C1 segment of cervical spinal cord (tissue), 14 donors: Measurements from ENCODE around the gene KIF1A.
"Not testable (repeated sequence)": the region's sequence is repeated elsewhere in the genome, so short reads cannot be mapped to it uniquely, and the experiment has no call there.

Experiments used
- DNase-seq, 14 donors: peaks; one replicate each; lab custom pipeline; 2025; lab: John Stamatoyannopoulos, UW

KIF1A gene

DNA sequence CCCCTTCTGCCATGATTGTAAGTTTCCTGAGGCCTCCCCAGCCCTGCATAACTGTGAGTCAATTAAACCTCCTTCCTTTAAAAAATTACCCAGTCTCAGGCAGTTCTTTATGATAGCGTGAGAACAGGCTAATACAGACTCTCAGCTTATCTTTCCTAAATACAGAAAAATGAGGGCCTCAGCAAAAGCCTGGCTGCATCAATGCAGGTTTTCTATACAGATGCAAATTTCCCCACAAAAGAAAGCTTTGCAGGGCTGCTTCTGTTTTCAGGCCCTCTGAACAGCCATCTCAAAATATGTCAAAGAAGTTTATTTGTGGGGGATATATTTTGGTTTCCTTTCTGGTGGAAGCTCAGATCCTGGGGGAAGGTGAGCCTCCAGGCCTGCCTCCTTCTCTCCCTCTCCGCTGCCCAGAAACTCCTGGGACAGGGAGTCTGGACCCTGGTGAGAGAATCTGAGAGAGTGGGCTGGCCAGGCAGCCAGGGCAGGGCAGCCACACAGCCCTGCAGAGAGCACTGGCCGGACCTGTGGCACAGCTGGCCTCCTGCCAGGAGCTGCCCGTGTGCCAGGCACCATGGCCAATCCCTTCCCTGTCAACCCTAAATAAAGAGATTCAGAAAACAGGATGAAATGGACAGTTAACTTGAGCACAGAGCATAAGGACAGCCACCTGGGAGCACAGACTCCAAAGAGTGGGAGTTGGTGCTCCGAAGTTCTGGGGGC lies 27.0 kb upstream of the KIF1A start:
- peak in 2 of 14 donors; percentile 18 to 31 for DNase-seq

DNA sequence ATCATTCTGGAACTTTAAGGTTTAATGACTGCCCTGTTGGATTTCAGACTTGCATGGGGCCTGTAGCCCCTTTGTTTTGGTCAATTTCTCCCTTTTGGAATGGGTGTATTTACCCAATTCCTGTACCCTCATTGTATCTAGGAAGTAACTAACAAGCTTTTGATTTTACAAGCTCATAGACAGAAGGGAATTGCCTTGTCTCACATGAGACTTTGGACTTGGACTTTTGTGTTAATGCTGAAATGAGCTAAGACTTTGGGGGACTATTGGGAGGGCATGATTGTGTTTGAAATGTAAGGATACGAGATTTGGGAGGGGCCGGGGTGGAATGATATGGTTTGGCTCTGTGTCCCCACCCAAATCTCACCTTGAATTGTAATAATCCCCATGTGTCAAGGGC lies 26.3 kb upstream of the KIF1A start:
- not testable (repeated sequence) for DNase-seq

DNA sequence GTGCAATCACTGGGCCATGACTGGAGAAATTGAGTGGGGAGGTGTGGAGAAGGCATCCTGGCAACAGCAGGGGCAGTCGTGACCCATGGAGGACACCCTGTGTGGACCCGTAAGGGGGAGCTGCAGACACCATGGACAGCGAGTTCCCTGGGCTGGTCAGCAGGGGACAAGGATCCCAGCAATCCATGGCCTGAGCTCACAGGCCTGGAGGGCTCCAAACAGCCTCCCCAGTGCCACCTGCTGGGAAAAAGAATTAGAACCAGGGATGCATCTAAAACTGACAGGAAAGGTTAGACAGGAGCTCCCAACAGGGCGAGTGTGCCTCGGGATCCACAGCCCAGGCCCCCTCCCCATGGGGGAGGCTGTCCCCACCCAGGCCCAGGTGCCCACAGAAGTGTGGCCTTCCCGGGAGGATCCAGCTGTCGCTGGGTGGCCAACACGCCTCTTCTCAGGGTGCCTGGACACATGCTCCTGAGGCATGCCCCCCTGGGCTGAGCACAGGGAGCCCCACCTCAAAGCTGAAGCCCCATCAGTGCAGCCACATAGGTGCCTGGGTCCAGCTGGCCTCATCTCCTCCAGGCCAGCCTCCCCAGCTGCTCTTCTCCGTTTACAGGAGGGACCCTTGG lies 20.5 kb upstream of the KIF1A start:
- DNase-seq: peak in 11 of 14 donors; percentile 21 to 72 (median 49)

DNA sequence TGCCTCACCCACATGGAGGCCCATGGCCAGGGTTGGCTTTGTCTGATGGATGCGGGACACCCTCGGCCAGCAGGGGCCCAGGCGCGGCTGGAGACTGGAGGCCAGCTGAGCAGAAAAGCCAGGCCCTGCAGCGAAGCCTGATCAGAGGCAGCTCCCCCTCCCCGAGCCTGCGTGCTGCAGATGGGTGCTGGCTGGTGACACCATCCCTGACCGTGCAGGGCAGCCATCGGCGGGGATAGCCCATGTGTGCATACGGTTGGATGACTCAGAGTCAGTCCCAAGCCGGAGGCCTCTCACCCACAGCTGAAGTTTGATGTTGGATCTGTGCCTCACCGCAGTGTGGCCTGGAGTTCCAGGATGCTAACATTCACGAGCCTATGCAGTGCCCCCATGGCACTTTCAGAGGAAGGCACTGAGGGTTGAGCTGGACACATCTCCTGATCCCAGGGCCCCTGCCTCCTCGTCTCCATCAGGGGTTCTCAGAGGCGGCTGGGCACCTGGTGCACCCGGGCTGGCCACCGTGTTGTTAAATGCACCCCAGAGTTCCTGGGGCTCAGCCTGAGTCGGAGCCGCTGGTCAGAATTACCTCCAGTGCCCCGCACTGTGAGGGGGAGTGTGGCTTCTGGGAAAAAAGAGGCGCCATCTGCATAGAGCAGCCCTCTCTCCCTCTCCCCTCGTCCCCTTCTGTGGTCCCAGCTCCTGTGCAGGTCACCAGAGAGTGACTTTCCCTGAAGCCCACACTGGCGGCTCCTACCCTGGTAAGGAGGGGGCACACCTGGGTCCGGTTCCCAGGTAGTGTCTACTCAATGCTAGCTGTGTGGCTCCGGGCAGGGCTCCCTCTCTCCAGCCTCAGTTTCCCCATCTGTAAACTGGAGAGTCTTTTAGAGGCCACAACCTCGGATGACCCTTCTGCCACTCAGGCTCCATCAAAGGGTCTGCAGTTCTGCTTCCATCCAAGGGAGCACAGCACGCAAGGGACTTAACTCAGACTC lies 19.4 kb upstream of the KIF1A start:
- DNase-seq: no peak

DNA sequence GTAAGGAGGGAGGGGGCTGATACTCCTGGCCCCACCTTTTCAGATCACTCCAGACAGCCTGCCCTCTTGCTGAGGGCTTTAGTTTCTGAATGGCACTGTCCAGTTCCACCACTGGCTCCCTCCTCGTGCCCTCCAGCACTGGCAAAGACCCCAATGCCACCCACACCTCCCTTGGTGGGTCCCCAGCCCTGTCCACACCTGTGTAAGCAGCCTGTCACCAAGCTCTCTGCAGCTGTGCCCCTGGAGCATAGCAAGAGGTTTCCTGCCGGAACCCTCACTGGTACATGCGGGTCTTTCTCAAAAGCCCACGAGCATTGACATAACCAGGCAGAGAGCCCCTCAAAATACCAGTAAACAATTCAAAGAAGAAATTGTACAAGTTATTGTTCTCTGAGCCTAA lies 17.6 kb upstream of the KIF1A start:
- DNase-seq: no peak

DNA sequence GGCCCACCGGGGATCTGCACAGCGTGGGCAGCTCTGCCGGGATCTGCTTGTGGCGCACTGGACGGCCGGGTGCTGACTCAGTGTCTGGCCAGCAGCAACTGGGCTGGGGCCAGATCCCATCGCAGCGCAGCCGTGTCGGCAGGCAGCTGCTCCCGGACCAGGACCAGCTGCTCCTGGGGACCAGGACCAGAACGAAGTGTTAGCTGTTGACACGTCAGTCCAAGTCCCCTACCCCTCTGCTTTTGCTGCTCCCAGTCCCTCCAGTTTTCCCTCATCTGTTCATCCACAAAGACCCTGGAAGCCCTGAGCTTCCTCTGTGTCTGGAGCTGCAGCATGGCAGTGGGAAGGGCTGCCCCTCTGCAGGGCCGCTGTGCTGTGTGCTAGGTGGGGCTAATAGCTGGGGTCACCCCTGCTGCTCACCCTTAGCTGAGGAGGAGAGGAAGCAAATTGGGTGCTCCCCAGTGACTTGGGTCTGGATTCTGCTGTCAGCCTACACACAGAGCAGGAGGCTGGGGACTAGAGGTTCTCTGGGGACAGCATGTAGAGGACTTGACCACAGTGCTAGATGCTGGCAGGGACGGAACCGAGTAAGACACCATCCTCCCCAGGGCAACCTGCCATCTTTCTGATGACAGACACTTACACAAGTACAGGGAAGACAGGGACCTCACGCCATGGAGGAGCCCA lies 16.9 kb upstream of the KIF1A start:
- DNase-seq: peak in 6 of 14 donors; percentile 15 to 76 (median 34)

DNA sequence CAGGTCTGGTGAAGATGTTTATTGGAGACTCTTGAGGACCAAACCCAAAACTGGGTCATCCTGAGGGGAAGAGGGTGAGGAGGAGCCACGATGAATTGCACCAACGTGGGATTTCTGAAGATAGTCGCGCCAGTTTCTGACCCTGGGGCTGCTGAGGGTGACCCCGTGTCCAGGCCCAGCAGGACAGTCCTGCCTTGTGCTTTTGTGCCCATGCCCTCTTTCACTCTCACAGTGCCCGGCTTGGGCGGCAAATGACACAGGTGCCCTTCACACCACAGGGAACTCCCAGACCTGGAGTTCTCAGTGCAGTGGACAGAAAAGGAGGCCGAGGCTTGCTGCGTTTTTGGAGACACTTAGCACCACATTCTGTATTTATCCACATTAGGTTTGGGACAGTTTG lies 15.5 kb upstream of the KIF1A start:
- no peak for DNase-seq

DNA sequence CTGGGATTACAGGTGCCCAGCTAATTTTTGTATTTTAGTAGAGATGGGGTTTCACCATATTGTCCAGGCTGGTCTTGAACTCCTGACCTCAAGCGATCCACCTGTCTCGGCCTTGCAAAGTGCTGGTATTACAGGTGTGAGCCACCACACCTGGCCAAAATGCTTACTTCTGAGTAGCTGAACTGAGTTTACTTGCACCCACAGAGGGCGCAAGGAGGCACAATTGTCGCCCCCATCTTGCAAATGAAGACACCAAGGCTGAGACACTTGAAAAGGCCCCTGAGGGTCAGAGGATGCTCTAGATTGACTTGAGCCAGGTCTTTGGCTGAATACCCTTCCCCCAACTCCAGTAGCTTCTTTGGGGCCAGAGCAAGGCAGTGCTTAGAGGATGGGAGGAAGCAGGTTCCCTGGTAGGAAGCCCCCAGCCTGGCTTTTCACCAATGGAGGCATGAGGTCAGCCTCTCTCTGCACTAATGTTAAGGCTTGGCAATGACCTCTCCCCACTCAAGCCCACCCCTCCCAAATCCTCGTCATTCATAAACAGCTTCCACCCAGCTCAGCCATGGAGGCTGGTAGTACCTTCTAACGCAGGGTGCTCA lies 14.5 kb upstream of the KIF1A start:
- DNase-seq: no peak

DNA sequence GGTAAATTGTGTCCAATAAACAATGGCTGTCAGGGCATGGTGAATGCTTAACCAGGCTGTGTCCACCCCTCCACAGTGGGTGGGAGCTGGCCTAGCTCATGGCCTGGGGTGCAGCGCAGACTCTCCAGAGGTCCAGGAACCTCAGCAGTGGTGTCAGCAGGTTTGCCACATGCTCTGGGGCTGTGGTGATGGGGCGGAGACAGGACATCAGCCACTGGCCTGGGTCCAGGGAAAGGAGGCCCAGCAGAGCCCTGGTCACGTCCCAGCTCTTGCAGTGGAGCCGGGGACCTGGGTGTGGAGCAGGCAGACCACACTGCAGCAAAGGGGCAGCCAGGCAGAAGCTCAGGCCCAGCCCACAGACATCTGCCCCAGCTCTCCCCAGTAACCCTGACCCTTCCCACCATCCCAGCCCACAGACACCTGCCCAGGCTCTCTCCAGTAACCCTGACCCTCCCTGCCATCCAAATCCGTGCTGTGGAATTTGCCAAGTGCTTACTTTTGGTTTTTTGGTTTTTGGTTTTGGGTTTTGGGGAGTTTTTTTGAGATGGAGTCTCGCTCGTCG lies 13.8 kb upstream of the KIF1A start:
- no peak for DNase-seq

DNA sequence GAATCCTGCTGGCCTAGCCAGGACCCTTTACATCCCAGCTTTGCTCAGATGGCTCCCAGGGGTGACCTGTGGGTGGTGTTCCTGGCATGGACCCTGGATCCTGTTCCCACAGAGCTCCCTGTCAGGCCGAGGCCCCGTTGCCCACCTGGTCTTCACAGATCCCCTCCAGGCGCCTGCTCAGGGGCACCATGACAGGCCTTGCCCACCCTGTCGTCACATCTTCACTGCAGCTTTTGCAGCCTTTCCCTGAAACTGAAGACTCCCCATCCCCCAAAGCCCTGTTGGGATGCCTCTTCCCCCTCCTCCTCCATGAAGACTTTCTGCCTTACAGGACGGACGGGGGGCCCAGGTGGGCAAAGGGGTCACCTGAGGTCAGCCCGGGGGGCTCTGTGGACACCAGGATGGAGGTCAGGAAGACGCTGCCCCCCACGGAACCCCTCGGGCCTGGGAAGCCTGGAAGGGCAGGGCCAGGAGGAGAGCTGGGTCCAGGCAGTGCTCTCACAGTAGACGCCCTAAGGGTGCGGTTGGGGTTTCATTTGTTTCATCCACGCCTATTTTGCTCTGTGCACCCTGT lies 13.0 kb upstream of the KIF1A start:
- peak in 1 of 14 donors; percentile 61 for DNase-seq

DNA sequence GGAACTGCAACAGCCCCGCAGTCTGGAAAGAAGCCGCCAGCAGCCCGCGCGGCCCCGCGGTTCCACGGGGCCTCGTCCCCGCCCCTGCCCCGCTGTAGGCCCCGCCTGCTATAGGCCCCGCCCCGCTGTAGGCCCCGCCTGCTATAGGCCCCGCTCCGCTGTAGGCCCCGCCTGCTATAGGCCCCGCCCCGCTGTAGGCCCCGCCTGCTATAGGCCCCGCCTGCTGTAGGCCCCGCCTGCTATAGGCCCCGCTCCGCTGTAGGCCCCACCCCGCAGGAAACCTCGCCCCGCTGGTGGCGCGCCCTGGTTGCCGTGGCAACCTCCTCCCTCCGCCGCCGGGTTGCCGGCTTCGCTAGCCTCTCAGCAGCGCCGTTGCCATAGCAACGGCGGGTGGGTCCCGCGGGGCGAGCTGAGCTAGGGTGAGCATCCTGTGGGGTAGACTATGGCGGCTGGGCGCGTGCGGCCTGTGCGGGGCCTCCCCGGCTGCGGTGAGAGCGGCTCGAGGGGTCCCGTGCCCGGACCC lies 12.2 kb upstream of the KIF1A start:
- peak; percentile 8 to 98 (median 80) for DNase-seq

DNA sequence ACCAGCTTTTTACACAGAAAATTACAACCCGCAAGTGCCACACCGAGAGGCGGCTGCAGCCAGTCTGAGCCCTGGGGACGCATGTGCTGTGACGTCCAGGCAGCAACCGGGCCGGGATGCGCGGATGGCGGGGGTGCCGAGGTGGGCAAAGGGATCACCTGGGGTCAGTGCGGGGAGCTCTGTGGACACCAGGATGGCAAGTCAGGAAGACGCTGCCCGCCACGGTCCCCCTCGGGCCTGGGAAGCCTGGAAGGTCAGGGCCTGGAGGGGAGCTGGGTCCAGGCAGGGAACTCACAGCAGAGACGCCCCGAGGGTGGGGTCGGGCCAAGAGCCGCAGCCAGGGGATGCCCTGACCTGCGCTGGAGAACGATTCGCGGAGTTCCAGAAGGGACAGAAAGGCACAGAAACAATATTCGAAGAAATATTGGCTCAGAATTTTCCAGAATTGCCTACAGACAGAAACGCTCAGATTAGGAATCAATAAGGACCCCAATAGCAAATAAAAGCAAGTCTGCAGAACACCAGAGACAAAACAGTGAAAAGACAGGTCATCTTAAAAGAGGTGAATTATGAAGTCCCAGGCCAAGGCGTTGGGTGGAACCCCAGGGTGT lies 11.7 kb upstream of the KIF1A start:
- DNase-seq: peak in 2 of 14 donors; percentile 21 to 56

DNA sequence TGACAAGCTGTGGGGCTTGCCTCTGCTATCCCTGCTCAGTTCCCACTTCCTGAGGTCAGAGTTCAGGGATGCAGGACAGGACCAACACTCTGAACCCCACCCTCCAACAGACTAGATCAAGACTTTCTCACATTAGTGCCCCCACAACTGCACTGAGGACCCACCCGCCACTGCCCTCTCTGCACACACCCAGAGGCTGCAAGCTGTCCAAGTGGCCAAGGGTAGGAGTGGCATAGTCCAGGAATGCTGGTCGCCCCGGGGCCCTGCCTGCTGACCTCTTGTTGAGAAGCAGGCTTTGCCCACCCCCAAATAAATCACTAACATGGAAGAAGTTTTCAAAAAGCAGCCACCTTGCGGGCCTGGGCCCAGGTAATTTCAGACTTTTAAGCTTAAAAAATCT lies 5.5 kb upstream of the KIF1A start:
- no peak for DNase-seq

DNA sequence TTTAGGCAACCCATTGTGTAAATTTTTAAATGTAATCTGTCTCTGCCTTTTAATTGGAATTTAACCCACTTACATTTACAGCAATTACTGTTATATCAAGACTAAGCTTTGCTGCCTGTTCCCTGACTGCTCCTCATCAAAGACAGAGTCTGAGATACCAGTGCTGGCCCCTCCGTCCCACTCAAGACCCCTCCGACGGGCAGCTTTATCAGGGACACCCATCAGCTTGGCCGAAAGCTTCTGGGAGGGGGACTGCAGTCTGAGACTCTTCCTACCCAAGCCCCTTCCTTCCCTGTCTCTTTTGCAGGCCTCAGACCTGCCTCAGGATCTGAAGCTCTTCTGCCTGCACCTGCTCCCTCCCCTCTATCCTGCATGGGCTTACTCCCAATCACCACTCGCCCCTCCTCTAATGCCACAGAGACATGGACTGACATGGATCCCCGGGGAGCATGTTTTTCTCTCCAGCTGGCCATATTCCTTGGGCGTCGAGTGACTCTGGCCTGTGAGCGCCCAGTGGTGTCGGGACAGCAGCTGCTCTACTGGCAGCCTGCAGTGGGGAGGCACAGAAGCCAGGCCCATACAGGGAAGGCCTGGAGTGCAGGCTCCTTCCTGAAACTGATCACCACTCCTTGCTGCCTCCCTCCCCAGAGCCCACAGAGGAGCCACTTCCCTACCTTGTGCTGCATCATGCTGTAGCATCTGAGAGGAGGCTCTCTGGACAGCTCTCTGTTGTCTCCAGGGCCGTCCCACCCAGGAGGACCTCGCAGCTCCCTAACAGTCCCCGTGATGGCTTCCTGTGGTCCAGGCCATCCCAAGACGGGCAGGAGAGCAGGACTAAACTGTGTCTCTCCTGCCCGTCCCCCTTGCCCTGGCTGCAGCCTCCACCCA lies 3.7 kb upstream of the KIF1A start:
- DNase-seq: no peak

DNA sequence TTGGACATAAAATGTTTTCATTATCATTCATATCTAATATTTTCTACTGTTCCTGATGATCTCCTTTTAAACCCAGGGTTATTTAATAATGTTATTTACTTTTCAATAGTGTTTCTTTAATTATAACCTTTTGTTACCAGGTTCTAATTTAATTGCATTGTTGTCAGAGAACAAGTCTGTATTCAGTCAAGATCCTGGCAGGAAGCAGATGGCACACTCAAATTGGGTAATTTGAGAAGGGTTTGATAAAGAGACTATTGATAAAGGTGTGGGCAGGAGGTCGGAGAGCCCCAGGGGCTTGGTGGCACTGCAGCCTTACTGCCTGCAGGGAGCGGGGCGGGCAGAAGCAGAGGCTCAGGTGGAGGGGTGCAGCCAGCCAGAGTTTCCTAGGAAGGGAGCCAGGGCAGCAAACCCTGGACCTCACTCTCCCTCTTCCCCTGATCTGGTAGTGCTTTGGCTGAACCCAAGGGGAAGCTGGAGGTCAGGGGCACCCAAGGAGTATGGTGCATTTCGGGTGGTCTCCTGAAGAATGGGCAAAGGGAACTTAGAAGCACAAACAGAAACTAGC lies 2.3 kb upstream of the KIF1A start:
- DNase-seq: no peak

DNA sequence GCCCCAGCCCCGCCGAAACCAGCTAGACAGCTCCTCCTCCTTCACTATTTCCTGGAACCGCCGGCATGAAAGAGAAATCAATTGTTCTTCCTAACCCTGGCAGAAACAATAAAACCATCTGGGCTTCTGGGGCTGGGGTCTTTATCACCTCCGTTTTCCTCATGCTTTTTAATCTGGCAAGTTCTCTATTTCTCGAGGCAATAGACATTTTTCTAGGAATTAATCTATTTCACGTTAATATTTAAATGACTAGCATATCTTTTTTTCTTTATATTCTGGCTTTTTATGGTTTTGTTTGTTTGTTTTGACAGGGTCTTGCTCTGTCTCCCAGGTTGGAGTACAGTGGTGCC lies 1.4 kb upstream of the KIF1A start:
- no peak for DNase-seq

DNA sequence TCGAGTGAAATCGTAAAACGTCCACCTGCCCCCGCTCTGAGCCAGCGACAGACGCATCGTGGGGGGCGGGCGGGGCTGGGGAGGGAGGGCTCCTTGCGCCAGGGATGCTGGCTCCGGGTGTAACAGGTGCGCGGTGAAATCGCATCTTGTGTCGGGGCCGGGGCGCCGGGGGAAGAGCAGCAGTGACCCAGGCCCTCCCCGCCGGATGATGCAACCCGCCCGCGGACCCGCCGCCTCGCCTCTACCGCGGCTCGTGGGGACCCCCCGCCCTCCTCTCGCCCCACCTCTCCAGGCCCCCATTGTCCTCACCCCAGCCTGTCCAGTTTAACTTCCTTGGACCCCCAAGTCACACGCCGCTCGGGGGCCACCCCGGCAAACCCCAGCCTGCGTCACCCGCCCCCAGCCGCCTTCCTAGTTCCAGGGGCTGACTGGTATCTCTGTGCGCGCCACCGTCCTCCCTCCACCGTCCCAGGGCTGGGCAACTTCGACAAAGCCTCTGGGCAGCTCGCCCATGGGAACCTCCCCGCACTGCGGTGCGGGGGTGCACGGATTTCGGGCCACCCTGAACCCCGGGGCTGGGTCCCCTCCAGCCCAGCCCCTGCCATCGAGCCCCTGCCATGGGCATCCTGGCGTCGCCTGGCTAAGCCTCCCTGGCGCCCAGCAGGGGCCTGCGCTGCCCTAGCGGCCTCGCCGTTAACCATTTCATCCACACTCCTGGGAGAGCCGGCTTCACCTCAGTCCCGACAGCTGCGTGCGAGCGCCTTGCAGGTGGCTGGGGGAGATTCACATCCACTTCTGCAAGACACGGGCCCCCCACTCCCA lies 799 bp upstream of the KIF1A start:
- DNase-seq: peak in 7 of 14 donors; percentile 39 to 77 (median 64)
